Stimulated activated effector memory CD8-positive, alpha-beta T cell treated with anti-CD3 and anti-CD28 coated beads, Interleukin-12 subunit alpha, Interleukin-12 subunit beta, amount 100 ng/mL, for 72 hours (primary cell): ENCODE measurements around the gene NKAIN2.

Experiments
- ATAC-seq: fragments of 150-1000 bp; cut with Tn5 transposase; 2 replicates; pipeline ENCODE4 v1.10.0; 2021
- DNase-seq, 2 donors: peaks; one replicate each; pipeline ENCODE4 v3.0.0; 2021 to 2022; ENCODE audit warnings: low spot score in 2 of 2
- H3K27ac Mint-ChIP-seq: one replicate; pipeline ENCODE4 v1.8.0; 2022; ENCODE audit warnings: mild to moderate bottlenecking, mixed read lengths
- H3K36me3 Mint-ChIP-seq: one replicate; pipeline ENCODE4 v1.8.0; 2022; ENCODE audit warnings: mild to moderate bottlenecking, mixed read lengths
- H3K4me1 Mint-ChIP-seq: one replicate; pipeline ENCODE4 v1.8.0; 2022; ENCODE audit warnings: mixed read lengths
- H3K4me3 Mint-ChIP-seq: one replicate; pipeline ENCODE4 v1.8.0; 2022; ENCODE audit warnings: mild to moderate bottlenecking, mixed read lengths
- H3K9me3 Mint-ChIP-seq: one replicate; pipeline ENCODE4 v1.8.0; 2022; ENCODE audit warnings: mixed read lengths

Gene NKAIN2

GRCh38 chr6:124054034-124054433 is 250.4 kb downstream of the NKAIN2 start:
- Mint-ChIP-seq H3K9me3 (peaks cover 7% of the 10 kb centered on the region), H3K27ac (no peak overlapping the region)

GRCh38 chr6:124055395-124055794 is 251.7 kb downstream of the NKAIN2 start:
- Mint-ChIP-seq H3K4me3 (no peak overlapping the region), H3K27ac (no peak overlapping the region), H3K36me3 (no peaks in the 10 kb centered on the region), H3K4me1 (no peaks in the 10 kb centered on the region), H3K9me3 (peaks cover 13% of the 10 kb centered on the region)
- ATAC-seq (no peak), DNase-seq (no peak)

More at GRCh38 chr6:124054034-124054433, 250.4 kb downstream of the NKAIN2 start:
- H3K36me3 Mint-ChIP-seq = no peaks in the 10 kb centered on the region
- H3K4me3 Mint-ChIP-seq = no peak overlapping the region
- DNase-seq (no peak), ATAC-seq (no peak)
- H3K4me1 Mint-ChIP-seq = no peaks in the 10 kb centered on the region

- Mint-ChIP-seq H3K4me1 (no peaks in the 10 kb centered on the region), H3K27ac (no peak overlapping the region), H3K36me3 (no peaks in the 10 kb centered on the region), H3K9me3 (peaks cover 13% of the 10 kb centered on the region), H3K4me3 (no peak overlapping the region)
- DNase-seq = no peak
- no peak for ATAC-seq
Observed at GRCh38 chr6:124055963-124056362, 252.3 kb downstream of the NKAIN2 start.

- Mint-ChIP-seq H3K9me3 (peaks cover 13% of the 10 kb centered on the region), H3K36me3 (no peaks in the 10 kb centered on the region), H3K4me1 (no peaks in the 10 kb centered on the region), H3K27ac (no peak overlapping the region), H3K4me3 (no peak overlapping the region)
- DNase-seq (no peak), ATAC-seq (no peak)
Observed at GRCh38 chr6:124056407-124057334, 253.0 kb downstream of the NKAIN2 start.

- Mint-ChIP-seq H3K36me3 (no peaks in the 10 kb centered on the region), H3K9me3 (peaks cover 12% of the 10 kb centered on the region), H3K4me3 (no peak overlapping the region)
Observed at GRCh38 chr6:124057461-124057860, 253.8 kb downstream of the NKAIN2 start.

GRCh38 chr6:124064317-124065113 is 260.9 kb downstream of the NKAIN2 start:
- Mint-ChIP-seq H3K27ac (no peak overlapping the region), H3K36me3 (no peaks in the 10 kb centered on the region), H3K9me3 (peaks cover 14% of the 10 kb centered on the region), H3K4me1 (no peaks in the 10 kb centered on the region), H3K4me3 (no peak overlapping the region)
- DNase-seq (no peak), ATAC-seq (no peak)

More at GRCh38 chr6:124057461-124057860, 253.8 kb downstream of the NKAIN2 start:
- Mint-ChIP-seq H3K27ac (no peak overlapping the region), H3K4me1 (no peaks in the 10 kb centered on the region)
- DNase-seq (no peak), ATAC-seq (no peak)

GRCh38 chr6:124066269-124066668 is 262.6 kb downstream of the NKAIN2 start:
- no peaks in the 10 kb centered on the region for H3K4me1 Mint-ChIP-seq
- peaks cover 13% of the 10 kb centered on the region for H3K9me3 Mint-ChIP-seq
- DNase-seq (no peak), ATAC-seq (no peak)
- H3K36me3 Mint-ChIP-seq = no peaks in the 10 kb centered on the region
- H3K4me3 Mint-ChIP-seq = no peak overlapping the region
- H3K27ac Mint-ChIP-seq = no peak overlapping the region

GRCh38 chr6:124066946-124067552 is 263.4 kb downstream of the NKAIN2 start:
- no peak overlapping the region for H3K4me3 Mint-ChIP-seq
- H3K27ac Mint-ChIP-seq = no peak overlapping the region
- ATAC-seq (no peak), DNase-seq (no peak)
- peaks cover 13% of the 10 kb centered on the region for H3K9me3 Mint-ChIP-seq
- no peaks in the 10 kb centered on the region for H3K36me3 Mint-ChIP-seq
- H3K4me1 Mint-ChIP-seq = no peaks in the 10 kb centered on the region

GRCh38 chr6:124069230-124069950 is 265.7 kb downstream of the NKAIN2 start:
- H3K36me3 Mint-ChIP-seq = no peaks in the 10 kb centered on the region
- H3K9me3 Mint-ChIP-seq = peaks cover 17% of the 10 kb centered on the region
- ATAC-seq = no peak
- H3K4me3 Mint-ChIP-seq = no peak overlapping the region
- no peak overlapping the region for H3K27ac Mint-ChIP-seq
- H3K4me1 Mint-ChIP-seq = no peaks in the 10 kb centered on the region
- DNase-seq = no peak

GRCh38 chr6:124073021-124073420 is 269.4 kb downstream of the NKAIN2 start:
- ATAC-seq (no peak), DNase-seq (no peak)
- no peak overlapping the region for H3K4me3 Mint-ChIP-seq
- H3K27ac Mint-ChIP-seq = no peak overlapping the region
- no peaks in the 10 kb centered on the region for H3K4me1 Mint-ChIP-seq
- H3K36me3 Mint-ChIP-seq = no peaks in the 10 kb centered on the region
- peaks cover 14% of the 10 kb centered on the region for H3K9me3 Mint-ChIP-seq

- H3K27ac Mint-ChIP-seq = no peak overlapping the region
- H3K4me1 Mint-ChIP-seq = no peaks in the 10 kb centered on the region
- no peak overlapping the region for H3K4me3 Mint-ChIP-seq
- no peaks in the 10 kb centered on the region for H3K36me3 Mint-ChIP-seq
- DNase-seq (no peak), ATAC-seq (no peak)
- H3K9me3 Mint-ChIP-seq = peaks cover 14% of the 10 kb centered on the region
Observed at GRCh38 chr6:124073820-124074587, 270.3 kb downstream of the NKAIN2 start.

- Mint-ChIP-seq H3K27ac (no peak overlapping the region), H3K4me1 (no peaks in the 10 kb centered on the region), H3K36me3 (no peaks in the 10 kb centered on the region), H3K9me3 (peaks cover 14% of the 10 kb centered on the region), H3K4me3 (no peak overlapping the region)
- DNase-seq (no peak), ATAC-seq (no peak)
Observed at GRCh38 chr6:124074606-124075005, 270.9 kb downstream of the NKAIN2 start.

- ATAC-seq (no peak), DNase-seq (no peak)
- Mint-ChIP-seq H3K27ac (no peak overlapping the region), H3K4me3 (no peak overlapping the region), H3K36me3 (no peaks in the 10 kb centered on the region), H3K9me3 (peaks cover 11% of the 10 kb centered on the region), H3K4me1 (no peaks in the 10 kb centered on the region)
Observed at GRCh38 chr6:124076336-124077048, 272.8 kb downstream of the NKAIN2 start.

GRCh38 chr6:124078169-124078568 is 274.5 kb downstream of the NKAIN2 start:
- H3K27ac Mint-ChIP-seq = no peak overlapping the region
- no peak overlapping the region for H3K4me3 Mint-ChIP-seq
- no peak for DNase-seq
- peaks cover 7% of the 10 kb centered on the region for H3K9me3 Mint-ChIP-seq
- no peaks in the 10 kb centered on the region for H3K36me3 Mint-ChIP-seq
- ATAC-seq = no peak
- H3K4me1 Mint-ChIP-seq = no peaks in the 10 kb centered on the region
